ELR (cell line): ENCODE results near the gene PACRGL.
"Not testable (repeated sequence)": the region's sequence is repeated elsewhere in the genome, so short reads cannot be mapped to it uniquely, and the experiment has no call there.

Experiments
- DNase-seq: peaks from one replicate; pipeline ENCODE4 v3.0.0-alpha.2; 2015; ENCODE audit warnings: low read depth

Gene PACRGL

GRCh38 chr4:20723463-20723862, 23.2 kb downstream of the PACRGL start:
- no peak for DNase-seq

DNA sequence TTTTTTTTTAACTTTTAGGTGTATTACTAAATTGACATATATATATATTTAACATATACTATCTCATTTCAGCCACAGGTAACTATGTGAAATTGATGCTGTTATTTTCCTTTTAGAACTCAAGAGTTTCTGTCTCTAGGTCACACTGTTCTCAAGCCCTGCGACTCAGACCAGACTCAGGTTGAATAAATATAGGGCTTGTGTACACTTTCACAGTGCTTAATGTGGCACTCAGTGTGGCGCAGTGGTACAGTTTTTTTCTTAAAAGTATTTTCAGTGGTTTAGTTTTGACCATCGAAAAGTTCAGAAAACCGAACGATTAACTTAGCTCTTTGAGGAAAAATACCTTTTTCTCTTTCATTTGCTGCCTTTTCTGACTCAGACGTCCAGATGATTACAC, 24.7 kb downstream of the PACRGL start:
- DNase-seq, result no peak

GRCh38 chr4:20735931-20736330, 35.7 kb downstream of the PACRGL start:
- no peak for DNase-seq

DNA sequence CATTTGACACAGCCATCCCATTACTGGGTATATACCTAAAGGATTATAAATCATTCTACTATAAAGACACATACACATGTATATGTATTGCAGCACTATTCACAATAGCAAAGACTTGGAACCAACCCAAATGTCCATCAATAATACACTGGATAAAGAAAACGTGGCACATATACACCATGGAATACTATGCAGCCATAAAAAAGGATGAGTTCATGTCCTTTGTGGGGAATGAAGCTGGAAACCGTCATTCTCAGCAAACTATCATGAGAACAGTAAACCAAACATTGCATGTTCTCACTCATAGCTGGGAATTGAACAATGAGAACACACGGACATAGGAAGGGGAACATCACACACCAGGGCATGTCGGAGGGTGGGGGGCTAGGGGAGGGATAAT, 45.7 kb downstream of the PACRGL start:
- not testable (repeated sequence) for DNase-seq

GRCh38 chr4:20752641-20753040, 52.4 kb downstream of the PACRGL start:
- no peak for DNase-seq

DNA sequence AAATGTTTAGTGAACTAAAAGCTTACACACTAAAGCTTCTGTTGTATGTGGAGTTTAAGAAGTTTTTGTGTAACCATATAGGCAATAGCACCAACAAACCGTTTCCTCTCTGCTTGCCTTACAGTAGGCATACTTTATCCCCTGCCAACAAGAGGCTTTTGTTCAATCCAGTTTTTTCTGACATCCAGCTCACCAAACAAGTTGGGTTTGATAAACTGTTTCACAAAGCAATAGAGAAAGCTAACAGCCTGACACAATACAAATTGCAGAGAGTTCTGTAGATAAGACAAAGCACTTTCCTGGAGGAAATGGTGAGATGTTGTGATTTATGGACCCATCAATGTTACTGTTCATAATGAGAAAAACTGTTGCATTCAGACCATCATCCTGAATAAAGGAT, 53.8 kb downstream of the PACRGL start:
- DNase-seq, result no peak

GRCh38 chr4:20760053-20760452, 59.8 kb downstream of the PACRGL start:
- DNase-seq, result peak; percentile 4

DNA sequence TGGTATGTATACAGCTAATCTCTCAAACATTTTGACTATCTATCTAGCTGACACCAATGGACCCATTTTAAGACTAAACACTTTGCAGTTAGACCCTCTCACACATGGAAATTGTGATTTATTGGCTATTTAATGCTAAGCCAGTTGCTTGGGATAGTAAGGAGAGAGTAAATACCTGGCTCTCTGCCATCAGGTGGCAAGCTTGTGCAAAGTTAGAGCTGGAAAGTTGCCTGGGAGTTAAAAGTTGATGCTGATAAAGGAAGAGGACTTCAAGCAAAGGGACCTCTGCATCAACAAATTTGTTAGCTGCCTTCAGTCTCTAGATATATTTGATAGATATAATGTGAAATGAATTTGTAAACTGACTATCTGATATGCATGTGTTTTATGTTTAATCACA, 61.1 kb downstream of the PACRGL start:
- no peak for DNase-seq

DNA sequence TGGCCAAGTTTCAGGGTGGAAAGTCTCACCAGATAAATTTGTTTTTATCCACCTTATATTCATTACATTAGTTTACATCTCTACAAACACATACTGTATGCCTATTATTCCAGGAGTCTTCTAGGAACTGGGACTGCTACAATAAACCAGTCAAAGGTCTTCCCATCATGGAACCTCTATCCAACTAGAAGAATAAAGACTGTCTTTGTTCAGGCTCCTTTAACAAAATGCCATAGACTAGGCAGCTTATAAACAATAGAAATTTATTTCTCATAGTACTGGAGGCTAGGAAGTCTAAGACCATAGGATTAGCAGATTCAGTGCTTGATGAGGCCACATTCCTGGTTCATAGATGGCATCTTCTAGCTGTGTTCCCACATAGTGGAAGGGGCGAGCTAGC, 61.6 kb downstream of the PACRGL start:
- no peak for DNase-seq

DNA sequence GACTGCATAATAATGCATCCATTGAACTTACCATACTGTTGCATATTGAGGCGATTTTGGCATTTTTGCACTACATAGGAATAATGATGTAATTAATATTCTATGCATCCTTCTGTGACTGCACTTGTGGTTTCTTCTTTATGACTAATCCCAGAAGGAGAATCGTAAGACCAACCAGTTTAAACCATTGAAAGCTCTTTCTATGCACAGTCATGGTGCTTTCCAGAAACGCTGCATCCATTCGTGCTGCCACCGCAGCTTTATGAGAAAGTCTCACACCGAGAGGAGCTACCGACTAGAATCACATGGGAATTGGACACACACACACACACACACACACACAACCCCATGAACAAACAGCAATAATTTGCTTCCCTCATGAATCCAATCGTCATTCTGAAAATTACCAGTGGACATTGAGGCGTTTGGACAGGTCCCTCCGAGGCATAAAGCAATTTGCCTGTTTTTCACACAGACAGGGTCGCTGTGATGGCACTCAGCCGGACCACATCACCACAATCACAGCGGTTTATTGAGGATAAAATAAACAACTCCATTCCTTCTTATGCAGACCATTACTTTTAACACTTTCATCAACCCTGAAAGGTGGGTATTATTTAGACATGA, 64.2 kb downstream of the PACRGL start:
- peak; percentile 53 for DNase-seq

- DNase-seq, result peak; percentile 71
Measured at GRCh38 chr4:20773144-20773997, 73.1 kb downstream of the PACRGL start.

DNA sequence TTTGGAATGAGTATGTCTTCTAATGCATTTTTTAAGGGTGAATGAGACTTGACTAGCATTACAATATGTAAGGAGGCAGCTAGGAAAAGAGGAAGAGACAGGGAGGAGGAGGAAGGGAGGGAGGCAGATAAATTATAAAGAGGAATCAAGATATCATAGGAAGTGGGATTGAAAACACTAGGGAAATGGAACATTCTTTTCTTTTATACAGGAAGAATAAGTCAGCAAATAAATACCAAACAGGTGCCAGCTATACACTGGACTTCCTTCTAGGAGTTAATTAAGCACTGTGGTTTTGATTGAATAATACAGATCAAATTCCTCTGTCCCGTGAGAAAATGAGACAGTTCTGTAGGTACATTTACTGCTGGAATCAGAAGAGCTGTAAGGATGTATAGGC, 78.6 kb downstream of the PACRGL start:
- DNase-seq, result no peak

DNA sequence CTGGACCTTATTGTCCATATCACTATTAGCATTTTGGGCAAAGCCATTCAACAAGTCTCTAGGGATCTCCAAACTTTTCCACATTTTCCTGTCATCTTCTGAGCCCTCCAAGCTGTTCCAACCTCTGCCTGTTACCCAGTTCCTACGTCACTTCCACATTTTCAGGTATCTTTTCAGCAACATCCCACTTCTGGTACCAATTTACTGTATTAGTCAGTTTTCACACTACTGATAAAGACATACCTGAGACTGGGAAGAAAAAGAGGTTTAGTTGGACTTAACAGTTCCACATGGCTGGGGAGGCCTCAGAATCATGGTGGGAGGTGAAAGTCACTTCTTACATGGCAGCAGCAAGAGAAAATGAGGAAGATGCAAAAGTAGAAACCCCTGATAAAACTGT, 82.9 kb downstream of the PACRGL start:
- not testable (repeated sequence) for DNase-seq

- no peak for DNase-seq
Measured at GRCh38 chr4:20787940-20788665, 87.8 kb downstream of the PACRGL start.
